HCT116 (cell line): ENCODE measurements around the gene XPC. TPM values are rescaled to one million over a fixed set of nuclear protein-coding genes. Genes with fewer than 3 reads are reported as not detected.

Experiments used
- ATAC-seq: fragments of 200-7000 bp; cut with Tn5 transposase; 2 replicates; pipeline ENCODE4 v1.9.1; 2020; ENCODE audit warnings: mild to moderate bottlenecking, moderate library complexity
- BruUV-seq: library from RNA; stranded (reverse); fragments of 400-500 nt; replicated peaks from 2 replicates; lab custom pipeline; 2021; lab: Mats Ljungman, UMichigan
- CTCF ChIA-PET: fragments of 300-600 bp; sonication (Branson Sonifier 250); formaldehyde crosslinking; loops from one replicate; lab custom pipeline; 2021; ENCODE audit warnings: antibody characterized with exemption; lab: Charles Lee
- POLR2A ChIA-PET: fragments of 300-600, 350-600 bp; sonication (Branson Sonifier 250); formaldehyde crosslinking; loops from one replicate; lab custom pipeline; 2021; ENCODE audit warnings: antibody characterized with exemption; lab: Charles Lee
- RAD21 ChIA-PET, 2 experiments: fragments of 300-600 bp; sonication (Branson Sonifier 250); formaldehyde crosslinking; loops; one replicate each; lab custom pipeline; 2023; ENCODE audit warnings: low total read pairs in 2 of 2; ENCODE audit not compliant: uncharacterized antibody in 2 of 2, unreplicated experiment in 2 of 2, low non-redundant PET in 1 of 2; lab: Charles Lee
- DNase-seq: peaks from one replicate; pipeline ENCODE4 v3.0.0-alpha.2; 2010; ENCODE audit warnings: low read depth, low spot score
- H2AFZ ChIP-seq: fragments of 200-600 bp; shearing (Covaris generic), sonication (generic); 2 replicates; pipeline ENCODE4 v1.6.1; 2017; ENCODE audit warnings: low read depth, mixed run types, mixed read lengths, antibody characterized with exemption, low read length; ENCODE audit not compliant: poor library complexity, severe bottlenecking
- H3K27ac ChIP-seq: 2 replicates; pipeline ENCODE4 v1.5.1; 2012; ENCODE audit warnings: low read depth, low read length
- H3K27me3 ChIP-seq: fragments of 200-600 bp; sonication (generic); 2 replicates; pipeline ENCODE4 v1.6.1; 2016; ENCODE audit warnings: mixed run types, low read length, mixed read lengths; ENCODE audit not compliant: insufficient read depth
- H3K36me3 ChIP-seq, 2 experiments: fragments of 200-500 bp in 1 of 2; fragments of 200-600 bp in 1 of 2; sonication (Bioruptor generic) in 1 of 2; sonication (generic) in 1 of 2; 2 replicates each; pipeline versions ENCODE4 v1.5.1 to v1.6.1; 2014 to 2016; ENCODE audit warnings: low read length in 2 of 2, inconsistent platforms in 1 of 2, mixed read lengths in 1 of 2, mixed run types in 1 of 2; ENCODE audit not compliant: insufficient read depth in 2 of 2, control insufficient read depth in 1 of 2
- H3K4me1 ChIP-seq, 2 experiments: fragments of 200-600 bp in 1 of 2; sonication (generic) in 1 of 2; 2 replicates each; pipeline versions ENCODE4 v1.5.1 to v1.6.1; 2012 to 2017; ENCODE audit warnings: low read length in 2 of 2, inconsistent platforms in 1 of 2, mild to moderate bottlenecking in 1 of 2, mixed read lengths in 1 of 2, mixed run types in 1 of 2, moderate library complexity in 1 of 2; ENCODE audit not compliant: insufficient read depth in 2 of 2, control insufficient read depth in 1 of 2
- H3K4me2 ChIP-seq: fragments of 200-600 bp; sonication (generic); 2 replicates; pipeline ENCODE4 v1.6.1; 2017; ENCODE audit warnings: mixed run types, low read length, mixed read lengths
- H3K4me3 ChIP-seq, 2 experiments: fragments of 200-600 bp in 1 of 2; sonication (generic) in 1 of 2; replicated peaks in 1 of 2; 2 replicates each; pipeline ENCODE4 v1.5.1; 2011 to 2016; ENCODE audit warnings: low read length in 2 of 2, control low read depth in 1 of 2, low read depth in 1 of 2, mild to moderate bottlenecking in 1 of 2, mixed read lengths in 1 of 2, mixed run types in 1 of 2
- H3K79me2 ChIP-seq: fragments of 200-600 bp; sonication (generic); 2 replicates; pipeline ENCODE4 v1.6.1; 2017; ENCODE audit warnings: mild to moderate bottlenecking, mixed run types, low read length, moderate library complexity, mixed read lengths; ENCODE audit not compliant: insufficient read depth
- H3K9ac ChIP-seq: fragments of 200-600 bp; sonication (generic); 2 replicates; pipeline ENCODE4 v1.6.1; 2016; ENCODE audit warnings: low read length, mixed read lengths
- H3K9me2 ChIP-seq: fragments of 200-600 bp; sonication (generic), shearing (Covaris generic); 2 replicates; pipeline ENCODE4 v1.6.1; 2017; ENCODE audit warnings: mixed run types, mild to moderate bottlenecking, moderate library complexity; ENCODE audit not compliant: insufficient read depth
- H3K9me3 ChIP-seq, 2 experiments: fragments of 200-500 bp in 1 of 2; fragments of 200-600 bp in 1 of 2; sonication (Bioruptor generic) in 1 of 2; sonication (generic) in 1 of 2; 2 replicates each; pipeline ENCODE4 v1.6.1; 2014 to 2017; ENCODE audit warnings: low read length in 2 of 2, mixed read lengths in 2 of 2, inconsistent platforms in 1 of 2, low read depth in 1 of 2, mild to moderate bottlenecking in 1 of 2, mixed run types in 1 of 2, moderate library complexity in 1 of 2; ENCODE audit not compliant: control insufficient read depth in 1 of 2, insufficient read depth in 1 of 2
- H4K20me1 ChIP-seq: fragments of 200-600 bp; sonication (generic), shearing (Covaris generic); 2 replicates; pipeline ENCODE4 v1.6.1; 2017; ENCODE audit warnings: mixed run types, mild to moderate bottlenecking, moderate library complexity; ENCODE audit not compliant: insufficient read depth
- EGR1 ChIP-seq: IDR thresholded peaks from 2 replicates; pipeline ENCODE4 v1.6.1; 2012; ENCODE audit warnings: low read depth
- ELF1 ChIP-seq: IDR thresholded peaks from 2 replicates; pipeline ENCODE4 v1.6.1; 2012; ENCODE audit warnings: low read depth, borderline replicate concordance
- EZH2 ChIP-seq: fragments of 200-600 bp; sonication (generic); IDR thresholded peaks from 2 replicates; pipeline ENCODE4 v1.6.1; 2017; ENCODE audit warnings: antibody characterized with exemption, mixed run types
- JUND ChIP-seq: IDR thresholded peaks from 2 replicates; pipeline ENCODE4 v1.6.1; 2012
- POLR2AphosphoS5 ChIP-seq: IDR thresholded peaks from 2 replicates; pipeline ENCODE4 v1.6.1; 2011; ENCODE audit warnings: mild to moderate bottlenecking, low read depth, low read length, moderate library complexity
- SIN3A ChIP-seq: IDR thresholded peaks from 2 replicates; pipeline ENCODE4 v1.6.1; 2012; ENCODE audit warnings: low read depth
- SP1 ChIP-seq: IDR thresholded peaks from 2 replicates; pipeline ENCODE4 v1.6.1; 2012; ENCODE audit warnings: low read depth
- SRF ChIP-seq: IDR thresholded peaks from 2 replicates; pipeline ENCODE4 v1.6.1; 2012; ENCODE audit warnings: low read depth
- TCF7L2 ChIP-seq: IDR thresholded peaks from 2 replicates; pipeline ENCODE4 v1.7.0; 2011; ENCODE audit warnings: borderline replicate concordance, inconsistent platforms; ENCODE audit not compliant: insufficient read depth, insufficient read length; ENCODE audit errors: extremely low read depth
- YY1 ChIP-seq: IDR thresholded peaks from 2 replicates; pipeline ENCODE4 v1.6.1; 2011; ENCODE audit warnings: low read length, low read depth, moderate library complexity, mild to moderate bottlenecking; ENCODE audit not compliant: insufficient replicate concordance; ENCODE audit errors: extremely low read depth
- ZFX ChIP-seq: fragments of 450-650 bp; IDR thresholded peaks from 2 replicates; pipeline ENCODE4 v1.6.1; 2017
- ZNF274 ChIP-seq: fragments of 200-500 bp; sonication (Bioruptor generic); IDR thresholded peaks from 2 replicates; pipeline ENCODE4 v1.6.1; 2014; ENCODE audit warnings: mild to moderate bottlenecking, low read depth, low read length, inconsistent platforms
- intact Hi-C: fragments of 100-400 bp; cut with micrococcal nuclease; formaldehyde crosslinking; loops from 2 replicates; pipeline ENCODE4 v1.10.0; 2022
- total RNA-seq: library from RNA; stranded (reverse); gene quantifications from one replicate; pipeline ENCODE4 v1.2.1, GENCODE V29; 2021; ENCODE audit not compliant: unreplicated experiment
- TF ChIP-seq, protein P1 (sequence below): IDR thresholded peaks from 2 replicates; pipeline ENCODE4 v1.6.1; 2012
- TF ChIP-seq, protein P2 (sequence below), 3 experiments: fragments of 200-600 bp in 1 of 3; sonication (generic) in 1 of 3; IDR thresholded peaks in 2 of 3; conservative IDR thresholded peaks in 1 of 3; 2 replicates each; pipeline ENCODE4 v1.5.1; 2012 to 2017; ENCODE audit warnings: low read depth in 2 of 3, low read length in 2 of 3, antibody characterized with exemption in 1 of 3, borderline replicate concordance in 1 of 3, control low read depth in 1 of 3, mild to moderate bottlenecking in 1 of 3, mixed read lengths in 1 of 3, mixed run types in 1 of 3, moderate library complexity in 1 of 3; ENCODE audit not compliant: insufficient read depth in 1 of 3

Gene XPC
- total RNA-seq, 1 experiment from 2014 or later, result 29.5 TPM

DNA sequence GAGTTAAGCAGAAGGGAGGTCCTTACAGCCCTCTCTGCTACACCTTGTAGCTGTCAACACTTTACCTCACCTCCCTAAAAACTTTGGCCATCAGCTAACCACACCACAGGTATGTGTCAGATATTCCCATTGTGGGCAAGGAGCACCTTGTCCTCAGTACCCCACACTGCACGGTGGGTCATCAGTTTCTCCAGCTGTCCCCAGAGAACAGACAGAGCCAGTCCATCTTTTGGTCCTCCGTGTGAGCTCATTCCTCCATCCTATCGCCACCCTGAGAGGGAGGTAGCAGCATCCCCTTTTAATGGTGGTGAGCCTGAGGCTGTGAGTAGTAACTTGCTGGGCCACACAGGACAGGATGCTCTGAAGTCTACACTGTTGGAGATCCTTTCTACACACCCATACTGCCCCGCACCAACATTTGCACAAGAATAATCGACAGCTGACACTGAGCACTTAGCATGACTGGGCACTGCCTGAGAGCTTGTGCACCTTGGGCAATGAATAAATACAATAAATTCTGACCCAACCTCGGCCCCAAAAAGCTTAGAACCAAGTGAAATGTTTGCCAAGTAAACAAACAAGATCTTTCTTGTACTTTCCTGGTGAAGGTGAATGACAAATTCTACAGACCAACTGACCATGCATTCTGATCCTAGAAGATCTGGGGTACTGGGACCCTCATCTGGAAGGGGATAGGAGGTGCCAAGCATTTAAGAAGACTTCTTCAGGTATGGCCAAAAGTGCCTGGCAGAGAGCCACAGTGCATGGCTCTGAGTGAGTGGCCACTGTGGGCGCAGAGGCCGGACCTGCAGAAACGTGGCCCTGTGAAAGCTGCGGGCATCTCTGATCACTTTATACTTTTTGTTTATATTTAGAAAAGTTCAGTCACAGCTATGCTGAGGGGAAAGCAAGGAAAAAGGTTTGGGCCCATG lies 60.7 kb downstream of the XPC start:
- peaks cover 40% of the 10 kb centered on the region for H3K79me2 ChIP-seq
- H3K9me3 ChIP-seq, result no peaks in the 10 kb centered on the region
- H3K27me3 ChIP-seq, result no peaks in the 10 kb centered on the region
- no peak overlapping the region for H3K4me2 ChIP-seq
- H3K4me1 ChIP-seq, result no peaks in the 10 kb centered on the region
- no peak overlapping the region for H2AFZ ChIP-seq
- no peaks in the 10 kb centered on the region for H4K20me1 ChIP-seq
- no peak overlapping the region for H3K4me3 ChIP-seq
- ATAC-seq, result no peak
- no peaks in the 10 kb centered on the region for H3K9me2 ChIP-seq
- no peak for DNase-seq
- BruUV-seq, result no TSS peak
- peaks cover 21 to 26% of the 10 kb centered on the region in 2 experiments; a peak in 3 of 4 replicates for H3K36me3 ChIP-seq
- H3K27ac ChIP-seq, result no peak overlapping the region
- ChIA-PET CTCF (no interaction called here), RAD21 (no interaction called here), POLR2A (no interaction called here)
- TF ChIP-seq JUND, result no peak
- TF ChIP-seq, protein P1, sequence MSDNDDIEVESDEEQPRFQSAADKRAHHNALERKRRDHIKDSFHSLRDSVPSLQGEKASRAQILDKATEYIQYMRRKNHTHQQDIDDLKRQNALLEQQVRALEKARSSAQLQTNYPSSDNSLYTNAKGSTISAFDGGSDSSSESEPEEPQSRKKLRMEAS, result no peak
- TF ChIP-seq POLR2AphosphoS5, result no peak
- no peak for TF ChIP-seq TCF7L2
- no peak for TF ChIP-seq EZH2
- TF ChIP-seq ZNF274, result no peak
- no peak for TF ChIP-seq SIN3A
- no peak for TF ChIP-seq ELF1
- no peak for TF ChIP-seq SP1
- no peak for TF ChIP-seq SRF
- TF ChIP-seq YY1, result no peak
- TF ChIP-seq ZFX, result no peak
- TF ChIP-seq, protein P2, sequence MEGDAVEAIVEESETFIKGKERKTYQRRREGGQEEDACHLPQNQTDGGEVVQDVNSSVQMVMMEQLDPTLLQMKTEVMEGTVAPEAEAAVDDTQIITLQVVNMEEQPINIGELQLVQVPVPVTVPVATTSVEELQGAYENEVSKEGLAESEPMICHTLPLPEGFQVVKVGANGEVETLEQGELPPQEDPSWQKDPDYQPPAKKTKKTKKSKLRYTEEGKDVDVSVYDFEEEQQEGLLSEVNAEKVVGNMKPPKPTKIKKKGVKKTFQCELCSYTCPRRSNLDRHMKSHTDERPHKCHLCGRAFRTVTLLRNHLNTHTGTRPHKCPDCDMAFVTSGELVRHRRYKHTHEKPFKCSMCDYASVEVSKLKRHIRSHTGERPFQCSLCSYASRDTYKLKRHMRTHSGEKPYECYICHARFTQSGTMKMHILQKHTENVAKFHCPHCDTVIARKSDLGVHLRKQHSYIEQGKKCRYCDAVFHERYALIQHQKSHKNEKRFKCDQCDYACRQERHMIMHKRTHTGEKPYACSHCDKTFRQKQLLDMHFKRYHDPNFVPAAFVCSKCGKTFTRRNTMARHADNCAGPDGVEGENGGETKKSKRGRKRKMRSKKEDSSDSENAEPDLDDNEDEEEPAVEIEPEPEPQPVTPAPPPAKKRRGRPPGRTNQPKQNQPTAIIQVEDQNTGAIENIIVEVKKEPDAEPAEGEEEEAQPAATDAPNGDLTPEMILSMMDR (IDR thresholded peaks at IDR 0.05 in 2 of 3, conservative IDR thresholded peaks at IDR 0.05 in 1 of 3; ENCODE audit: borderline replicate concordance in 1 of 3, insufficient read depth in 1 of 3, low read depth in 2 of 3, low read length in 2 of 3), result no peak
- no peak for TF ChIP-seq EGR1
- no peak overlapping the region for H3K9ac ChIP-seq
- intact Hi-C loops, result no loop called here
